ENCODE data around the gene SFT2D1. TPM values are rescaled to one million over a fixed set of nuclear protein-coding genes. Genes with fewer than 3 reads are reported as not detected.

Gene SFT2D1
- total RNA-seq, 2 experiments from 2014 or later: 39.0 to 42.6 TPM

DNA sequence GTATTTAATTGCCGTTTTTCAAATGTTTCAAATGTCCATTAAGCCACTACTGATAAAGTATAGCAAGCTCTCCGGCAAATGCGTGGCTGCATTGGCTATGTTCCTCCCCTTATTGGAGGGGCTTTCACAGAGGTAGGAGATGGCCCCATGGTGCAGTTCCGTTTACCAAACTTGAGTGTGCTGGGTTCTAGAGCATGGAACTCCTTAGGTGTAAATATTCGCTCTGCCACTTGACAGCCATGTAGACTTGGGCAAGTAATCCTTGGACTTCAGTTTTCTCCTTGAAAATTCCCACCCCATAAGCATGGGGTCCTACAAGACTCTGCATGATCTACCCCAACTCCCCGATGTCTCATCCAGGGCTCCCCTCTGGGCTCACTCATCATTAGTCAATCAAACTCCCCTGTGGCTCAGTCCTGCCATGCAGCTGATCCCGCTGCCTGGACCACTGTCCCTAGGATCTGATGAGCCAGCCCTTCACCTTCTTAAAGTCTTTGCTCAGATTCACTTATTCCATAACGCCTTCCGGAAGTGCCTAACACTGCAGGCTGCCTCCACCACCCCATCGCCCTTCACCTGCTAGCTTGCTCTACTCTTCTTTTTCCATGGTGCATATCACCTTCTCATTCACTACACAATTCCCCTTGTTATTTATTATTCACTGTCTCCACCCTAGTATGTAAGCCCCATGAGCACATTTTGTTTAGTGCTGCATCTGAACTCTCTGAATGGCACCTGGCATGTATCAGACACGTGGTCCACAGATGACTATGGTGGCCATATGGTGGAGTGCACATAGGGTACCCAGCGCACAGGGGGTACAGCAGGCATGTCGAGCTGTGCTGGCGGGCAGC lies 52.9 kb downstream of the SFT2D1 start:
- DNase-seq (peak; percentile 29), ATAC-seq (peak; percentile 60)
- ChIA-PET POLR2A (interaction anchor here (0.6 to 0.7 kb wide), 2 partner anchors 10 to 1196 kb away, joined by 3 read pairs; no protein-coding TSS in a partner anchor), CTCF (no interaction called here)
- Mint-ChIP-seq H3K36me3 (ENCODE audit: low read depth) (no peaks in the 10 kb centered on the region), H3K27me3 (peaks cover 6% of the 10 kb centered on the region), H3K27ac (no peak overlapping the region), H3K4me1 (ENCODE audit: low read depth) (no peaks in the 10 kb centered on the region), H3K4me3 (no peak overlapping the region), H3K9me3 (no peaks in the 10 kb centered on the region)
- intact Hi-C loops (cut with micrococcal nuclease): no loop called here
- TF ChIP-seq, protein P1, sequence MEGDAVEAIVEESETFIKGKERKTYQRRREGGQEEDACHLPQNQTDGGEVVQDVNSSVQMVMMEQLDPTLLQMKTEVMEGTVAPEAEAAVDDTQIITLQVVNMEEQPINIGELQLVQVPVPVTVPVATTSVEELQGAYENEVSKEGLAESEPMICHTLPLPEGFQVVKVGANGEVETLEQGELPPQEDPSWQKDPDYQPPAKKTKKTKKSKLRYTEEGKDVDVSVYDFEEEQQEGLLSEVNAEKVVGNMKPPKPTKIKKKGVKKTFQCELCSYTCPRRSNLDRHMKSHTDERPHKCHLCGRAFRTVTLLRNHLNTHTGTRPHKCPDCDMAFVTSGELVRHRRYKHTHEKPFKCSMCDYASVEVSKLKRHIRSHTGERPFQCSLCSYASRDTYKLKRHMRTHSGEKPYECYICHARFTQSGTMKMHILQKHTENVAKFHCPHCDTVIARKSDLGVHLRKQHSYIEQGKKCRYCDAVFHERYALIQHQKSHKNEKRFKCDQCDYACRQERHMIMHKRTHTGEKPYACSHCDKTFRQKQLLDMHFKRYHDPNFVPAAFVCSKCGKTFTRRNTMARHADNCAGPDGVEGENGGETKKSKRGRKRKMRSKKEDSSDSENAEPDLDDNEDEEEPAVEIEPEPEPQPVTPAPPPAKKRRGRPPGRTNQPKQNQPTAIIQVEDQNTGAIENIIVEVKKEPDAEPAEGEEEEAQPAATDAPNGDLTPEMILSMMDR (IDR thresholded peaks at IDR 0.05): no peak

DNA sequence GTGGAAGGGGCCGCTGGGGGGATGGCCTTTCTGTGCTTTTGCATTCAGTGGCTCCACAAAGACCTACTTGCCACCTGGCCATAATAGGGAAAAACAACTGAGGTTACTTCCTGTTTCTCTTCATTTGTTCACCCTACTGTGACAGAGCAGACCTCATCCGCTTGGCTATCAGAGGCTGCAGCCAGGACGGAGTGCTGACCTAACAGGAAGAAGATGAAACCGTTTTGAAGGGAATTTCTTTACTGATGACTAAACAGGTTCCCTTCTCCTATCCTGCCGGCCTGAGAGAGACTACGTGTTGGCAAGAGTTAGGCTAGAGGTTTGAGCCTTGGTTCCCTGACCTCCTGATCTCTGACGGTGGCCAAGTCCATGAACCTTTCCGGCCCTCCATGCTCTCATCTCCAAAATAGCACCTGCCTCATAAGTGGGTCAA lies 55.5 kb downstream of the SFT2D1 start:
- no peak overlapping the region for H3K27ac Mint-ChIP-seq
- ATAC-seq: no peak
- ChIA-PET POLR2A (no interaction called here), CTCF (interaction anchor here (1.1 kb wide), 1 partner anchor 11 kb away, joined by 5 read pairs; no protein-coding TSS in a partner anchor)
- H3K4me3 Mint-ChIP-seq: no peak overlapping the region
- intact Hi-C loops (cut with micrococcal nuclease): no loop called here
- TF ChIP-seq, protein P1 (IDR thresholded peaks at IDR 0.05): no peak
- H3K9me3 Mint-ChIP-seq: no peaks in the 10 kb centered on the region
- no peak for DNase-seq
- no peaks in the 10 kb centered on the region for H3K4me1 Mint-ChIP-seq (ENCODE audit: low read depth)
- H3K36me3 Mint-ChIP-seq (ENCODE audit: low read depth): no peaks in the 10 kb centered on the region
- peaks cover 6% of the 10 kb centered on the region for H3K27me3 Mint-ChIP-seq

DNA sequence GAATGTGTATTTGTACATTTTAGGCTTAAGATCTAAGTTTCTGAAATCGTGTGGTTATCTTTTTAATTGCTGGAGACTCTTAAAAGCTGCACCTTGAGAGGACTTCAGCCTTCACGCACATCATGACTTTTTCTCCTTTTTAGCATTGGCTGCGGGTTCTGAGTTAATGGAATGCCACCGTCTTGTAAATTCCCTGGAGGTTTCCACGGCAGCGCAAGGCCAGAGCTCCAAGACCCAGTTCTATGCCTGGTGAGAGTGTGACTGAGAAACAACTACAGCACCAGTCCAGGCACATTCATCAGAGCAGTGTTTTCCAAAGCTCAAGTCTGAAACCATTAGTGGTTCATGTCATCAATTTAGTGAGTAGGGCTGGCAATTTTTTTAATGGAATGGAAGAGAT lies 57.1 kb downstream of the SFT2D1 start:
- no peaks in the 10 kb centered on the region for H3K36me3 Mint-ChIP-seq (ENCODE audit: low read depth)
- CTCF ChIA-PET: interaction anchor here (0.9 to 1.4 kb wide), 3 partner anchors 9 to 96 kb away, joined by 4 to 7 read pairs (median 5); no protein-coding TSS in a partner anchor
- H3K4me3 Mint-ChIP-seq: no peak overlapping the region
- POLR2A ChIA-PET: no interaction called here
- intact Hi-C loops (cut with micrococcal nuclease): no loop called here
- ATAC-seq (no peak), DNase-seq (no peak)
- H3K9me3 Mint-ChIP-seq: no peaks in the 10 kb centered on the region
- peaks cover 3% of the 10 kb centered on the region for H3K27me3 Mint-ChIP-seq
- H3K4me1 Mint-ChIP-seq (ENCODE audit: low read depth): no peaks in the 10 kb centered on the region
- TF ChIP-seq, protein P1 (IDR thresholded peaks at IDR 0.05): no peak
- H3K27ac Mint-ChIP-seq: no peak overlapping the region

DNA sequence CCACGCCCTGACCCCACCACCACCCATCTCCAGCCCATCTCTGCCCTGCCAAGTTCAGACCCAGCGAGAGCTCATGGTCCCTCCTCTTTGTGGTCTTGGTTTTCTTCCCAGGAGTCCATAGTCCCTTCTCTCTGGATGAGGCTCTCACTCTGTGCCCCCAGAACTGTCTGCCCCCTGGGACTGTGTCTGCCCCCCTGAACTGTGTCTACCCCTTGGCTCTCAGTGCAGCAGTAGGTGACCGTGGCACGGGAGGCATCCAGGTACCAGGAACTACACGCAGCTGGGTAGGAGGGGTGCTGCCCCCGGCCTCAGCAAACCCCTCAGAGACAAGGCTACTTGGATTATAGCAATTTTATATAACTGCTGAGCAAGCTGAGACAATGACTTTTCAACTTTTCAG lies 57.7 kb downstream of the SFT2D1 start:
- no peaks in the 10 kb centered on the region for H3K4me1 Mint-ChIP-seq (ENCODE audit: low read depth)
- no peak overlapping the region for H3K27ac Mint-ChIP-seq
- H3K27me3 Mint-ChIP-seq: peaks cover 3% of the 10 kb centered on the region
- ChIA-PET CTCF (interaction anchor here (0.9 to 2.2 kb wide), 3 partner anchors 9 to 115 kb away, joined by 3 to 10 read pairs (median 7); no protein-coding TSS in a partner anchor), POLR2A (no interaction called here)
- no peaks in the 10 kb centered on the region for H3K36me3 Mint-ChIP-seq (ENCODE audit: low read depth)
- intact Hi-C loops (cut with micrococcal nuclease): no loop called here
- H3K9me3 Mint-ChIP-seq: no peaks in the 10 kb centered on the region
- TF ChIP-seq, protein P1 (IDR thresholded peaks at IDR 0.05): no peak
- no peak overlapping the region for H3K4me3 Mint-ChIP-seq
- DNase-seq (no peak), ATAC-seq (no peak)

DNA sequence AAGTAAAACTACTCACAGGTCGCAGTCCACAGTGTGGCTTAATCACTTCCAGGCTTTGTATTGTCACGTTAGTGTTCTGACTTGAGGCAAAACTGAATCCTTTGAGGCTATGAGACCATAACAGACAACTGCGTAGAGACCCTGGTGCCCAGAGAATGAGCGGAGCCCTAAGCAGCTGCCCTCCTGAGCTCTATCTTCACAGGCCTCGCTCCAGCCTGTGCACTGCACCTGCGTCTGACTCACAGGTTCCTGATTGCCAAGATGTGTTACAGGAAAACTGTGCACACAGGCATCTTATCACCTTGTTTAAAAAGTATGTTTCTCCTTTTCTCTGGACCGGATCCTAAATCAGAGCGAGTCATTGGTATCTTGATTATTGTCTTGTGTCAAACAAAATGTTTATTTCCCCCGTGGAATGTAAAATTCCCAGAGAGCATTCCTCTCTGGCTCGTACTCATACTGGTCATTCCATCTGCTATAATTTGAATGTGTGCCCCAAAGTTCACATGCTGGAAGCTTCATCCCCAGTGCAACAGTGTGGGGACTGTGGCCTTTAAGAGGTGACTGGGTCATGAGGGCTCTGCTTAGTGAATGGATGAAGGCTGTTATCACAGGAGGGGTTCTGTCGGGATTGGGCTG lies 59.8 kb downstream of the SFT2D1 start:
- ATAC-seq (no peak), DNase-seq (no peak)
- Mint-ChIP-seq H3K36me3 (ENCODE audit: low read depth) (no peaks in the 10 kb centered on the region), H3K27ac (no peak overlapping the region), H3K9me3 (no peaks in the 10 kb centered on the region), H3K4me3 (no peak overlapping the region), H3K4me1 (ENCODE audit: low read depth) (no peaks in the 10 kb centered on the region), H3K27me3 (peaks cover 3% of the 10 kb centered on the region)
- POLR2A ChIA-PET: no interaction called here
- intact Hi-C loops (cut with micrococcal nuclease): no loop called here
- CTCF ChIA-PET: interaction anchor here (0.7 to 1.3 kb wide), 2 partner anchors 12 to 118 kb away, joined by 3 to 7 read pairs; no protein-coding TSS in a partner anchor
- TF ChIP-seq, protein P1 (IDR thresholded peaks at IDR 0.05): no peak
